ENCODE measurements around the gene EFCAB6.

The EFCAB6 gene

DNA sequence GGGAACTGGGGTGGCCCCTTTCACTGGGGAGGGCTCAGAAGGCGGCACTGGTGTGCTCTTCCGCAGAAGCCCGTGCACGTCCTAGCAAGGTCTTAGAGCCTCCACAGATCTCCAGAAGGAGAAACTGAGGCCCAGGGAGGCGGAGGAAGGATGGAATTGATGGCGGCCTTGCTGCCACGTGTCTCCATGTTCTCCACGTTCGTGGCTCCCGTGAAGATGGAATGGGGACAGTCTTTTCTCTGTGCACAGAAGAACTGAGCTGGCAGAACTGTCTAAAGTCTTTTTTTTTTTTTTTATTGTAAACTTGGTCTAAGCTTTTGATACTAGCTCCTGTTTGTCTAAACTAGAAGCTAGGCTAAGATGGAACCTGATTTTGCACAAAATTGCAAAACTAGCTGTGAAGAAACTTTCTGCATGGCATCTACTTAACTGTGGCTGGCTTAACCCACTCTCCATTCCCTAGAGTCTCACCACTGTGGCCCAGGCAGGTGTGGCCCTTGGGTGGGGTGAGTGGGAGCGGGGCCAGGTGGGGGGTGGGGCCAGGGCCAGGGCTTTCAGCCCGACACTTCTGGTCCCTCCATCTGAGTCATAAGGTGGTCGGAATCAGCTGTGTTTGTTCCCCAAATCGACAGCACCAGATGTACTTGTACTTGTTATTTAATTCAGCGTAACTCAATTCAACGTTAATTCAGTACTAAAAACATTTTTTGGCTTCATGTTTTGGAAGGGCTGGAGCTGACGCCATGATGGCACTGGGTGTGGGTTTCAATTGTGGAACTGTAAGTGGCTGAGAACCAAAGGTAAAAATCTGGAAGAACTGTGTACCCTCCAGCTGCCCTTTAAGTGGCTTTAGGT is 279.6 kb downstream of the EFCAB6 start:
- no peak for DNase-seq (ENCODE audit: insufficient read length)
- no peak for FAIRE-seq

DNA sequence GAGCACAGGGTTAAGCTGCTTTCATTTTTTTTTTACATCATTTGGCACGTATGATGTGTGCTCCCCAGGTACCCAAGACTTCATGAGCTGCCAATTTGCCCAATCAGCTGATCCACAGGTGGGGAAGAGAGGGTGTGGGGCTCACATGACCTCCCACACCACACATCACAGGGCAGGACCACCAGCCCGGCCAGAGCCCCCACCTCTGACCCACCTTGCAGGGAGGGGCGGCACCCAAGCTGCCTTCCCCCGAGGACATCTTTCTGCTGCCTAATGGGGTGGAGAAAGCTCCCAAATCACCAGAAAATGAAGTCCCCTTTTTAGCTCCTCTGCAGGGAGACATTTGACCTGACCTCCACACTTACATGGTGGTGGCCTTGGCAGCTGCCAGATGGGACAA is 280.5 kb downstream of the EFCAB6 start:
- DNase-seq (ENCODE audit: insufficient read length) (no peak), FAIRE-seq (no peak)
- no peak for TF ChIP-seq POLR2AphosphoS5 (IDR thresholded peaks at IDR 0.05; ENCODE audit: low read depth, low read length)
- TF ChIP-seq POLR2A (IDR thresholded peaks at IDR 0.05; ENCODE audit: low read depth, low read length), result no peak
- TF ChIP-seq TAF1 (IDR thresholded peaks at IDR 0.05; ENCODE audit: borderline replicate concordance, low read depth, low read length), result no peak

More for the DNA sequence above, 279.6 kb downstream of the EFCAB6 start:
- TF ChIP-seq POLR2AphosphoS5 (IDR thresholded peaks at IDR 0.05; ENCODE audit: low read depth, low read length) (no peak), POLR2A (IDR thresholded peaks at IDR 0.05; ENCODE audit: low read depth, low read length) (no peak), TAF1 (IDR thresholded peaks at IDR 0.05; ENCODE audit: borderline replicate concordance, low read depth, low read length) (no peak)

DNA sequence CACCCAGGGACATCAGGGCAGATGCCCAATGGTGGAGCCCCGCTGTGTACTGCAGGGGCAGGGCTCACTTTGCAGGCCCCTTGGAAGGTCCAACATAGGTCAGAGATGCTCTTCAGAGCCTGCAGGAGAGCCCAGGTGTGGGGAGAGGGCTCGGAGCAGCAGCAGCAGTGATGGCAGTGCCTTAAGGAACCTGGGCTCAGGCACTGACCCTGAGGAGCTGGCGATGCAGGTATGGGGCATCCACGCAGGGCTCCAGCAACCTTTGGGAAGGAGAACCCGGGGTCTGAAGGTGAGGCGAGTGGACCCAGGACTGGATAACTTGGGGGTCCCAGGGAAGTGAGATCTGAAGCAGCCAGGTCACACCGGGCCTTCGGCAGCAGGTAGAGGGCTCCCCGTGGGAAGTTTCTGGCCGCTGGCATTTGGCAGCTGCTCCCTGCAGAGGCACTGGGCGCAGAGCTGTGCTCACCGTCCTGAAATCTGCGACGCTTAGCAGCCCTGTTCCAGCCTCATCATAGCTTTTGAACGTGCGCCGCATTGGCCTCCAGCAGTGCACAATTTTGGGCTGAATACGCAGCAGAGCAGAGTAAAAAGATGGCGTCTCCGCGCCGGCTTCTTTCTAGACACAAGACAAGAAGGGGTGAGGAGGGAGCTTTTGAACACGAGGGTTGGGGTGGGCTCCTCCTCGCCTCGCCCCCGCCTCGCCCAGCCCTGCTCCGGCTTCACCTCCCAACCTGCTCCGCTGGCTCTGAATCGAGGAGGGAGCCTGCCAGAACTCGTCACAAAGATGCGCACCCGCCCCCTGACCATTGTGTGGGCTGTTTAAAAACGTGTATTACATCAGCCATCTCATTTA is 281.5 kb downstream of the EFCAB6 start:
- no peak for TF ChIP-seq POLR2AphosphoS5 (IDR thresholded peaks at IDR 0.05; ENCODE audit: low read depth, low read length)
- TF ChIP-seq POLR2A (IDR thresholded peaks at IDR 0.05; ENCODE audit: low read depth, low read length), result no peak
- TF ChIP-seq TAF1 (IDR thresholded peaks at IDR 0.05; ENCODE audit: borderline replicate concordance, low read depth, low read length), result no peak
- FAIRE-seq, result no peak
- DNase-seq (ENCODE audit: insufficient read length), result no peak

DNA sequence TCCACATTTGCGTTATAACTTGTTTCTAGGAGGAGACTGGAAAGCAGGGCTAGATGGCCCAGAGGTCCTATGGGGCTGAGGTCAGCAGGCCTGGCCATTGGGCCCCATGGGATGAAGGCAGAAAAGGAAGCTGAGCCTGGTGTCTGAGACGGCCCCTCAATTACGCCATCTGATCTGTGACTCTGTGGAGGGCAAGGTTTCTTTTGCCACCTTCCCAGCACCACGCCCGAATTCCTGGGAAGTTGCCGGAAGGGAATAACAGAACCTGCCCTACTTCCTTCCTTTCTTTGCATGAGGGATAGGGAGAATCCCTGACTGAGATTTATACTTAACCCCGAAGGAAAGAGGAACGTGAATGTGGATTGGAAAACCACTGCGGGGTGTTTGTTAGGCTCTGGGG is 282.2 kb downstream of the EFCAB6 start:
- TF ChIP-seq TAF1 (IDR thresholded peaks at IDR 0.05; ENCODE audit: borderline replicate concordance, low read depth, low read length), result no peak
- TF ChIP-seq POLR2AphosphoS5 (IDR thresholded peaks at IDR 0.05; ENCODE audit: low read depth, low read length), result no peak
- TF ChIP-seq POLR2A (IDR thresholded peaks at IDR 0.05; ENCODE audit: low read depth, low read length), result no peak
- DNase-seq (ENCODE audit: insufficient read length), result no peak
- no peak for FAIRE-seq

DNA sequence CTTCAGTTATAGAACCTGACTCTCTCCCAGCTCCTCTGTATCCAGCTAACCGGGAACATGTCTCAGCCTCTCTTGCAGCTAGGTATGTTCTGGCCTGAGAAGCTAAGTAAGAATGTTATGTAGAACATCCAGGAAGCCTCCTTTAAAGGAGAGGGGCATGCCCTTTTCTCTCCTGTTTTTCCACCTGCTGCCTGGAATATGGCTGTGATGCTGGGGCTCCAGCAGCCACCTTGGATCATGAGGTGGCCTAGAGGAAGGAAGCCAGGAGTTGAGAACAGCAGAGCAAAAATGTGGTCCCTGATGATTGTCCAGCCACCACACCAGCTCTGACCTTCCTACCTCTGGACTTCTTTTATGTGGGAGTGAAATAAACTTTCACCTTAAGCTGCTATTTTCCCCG is 282.6 kb downstream of the EFCAB6 start:
- TF ChIP-seq TAF1 (IDR thresholded peaks at IDR 0.05; ENCODE audit: borderline replicate concordance, low read depth, low read length) (no peak), POLR2AphosphoS5 (IDR thresholded peaks at IDR 0.05; ENCODE audit: low read depth, low read length) (no peak), POLR2A (IDR thresholded peaks at IDR 0.05; ENCODE audit: low read depth, low read length) (no peak)
- FAIRE-seq, result no peak
- no peak for DNase-seq (ENCODE audit: insufficient read length)

DNA sequence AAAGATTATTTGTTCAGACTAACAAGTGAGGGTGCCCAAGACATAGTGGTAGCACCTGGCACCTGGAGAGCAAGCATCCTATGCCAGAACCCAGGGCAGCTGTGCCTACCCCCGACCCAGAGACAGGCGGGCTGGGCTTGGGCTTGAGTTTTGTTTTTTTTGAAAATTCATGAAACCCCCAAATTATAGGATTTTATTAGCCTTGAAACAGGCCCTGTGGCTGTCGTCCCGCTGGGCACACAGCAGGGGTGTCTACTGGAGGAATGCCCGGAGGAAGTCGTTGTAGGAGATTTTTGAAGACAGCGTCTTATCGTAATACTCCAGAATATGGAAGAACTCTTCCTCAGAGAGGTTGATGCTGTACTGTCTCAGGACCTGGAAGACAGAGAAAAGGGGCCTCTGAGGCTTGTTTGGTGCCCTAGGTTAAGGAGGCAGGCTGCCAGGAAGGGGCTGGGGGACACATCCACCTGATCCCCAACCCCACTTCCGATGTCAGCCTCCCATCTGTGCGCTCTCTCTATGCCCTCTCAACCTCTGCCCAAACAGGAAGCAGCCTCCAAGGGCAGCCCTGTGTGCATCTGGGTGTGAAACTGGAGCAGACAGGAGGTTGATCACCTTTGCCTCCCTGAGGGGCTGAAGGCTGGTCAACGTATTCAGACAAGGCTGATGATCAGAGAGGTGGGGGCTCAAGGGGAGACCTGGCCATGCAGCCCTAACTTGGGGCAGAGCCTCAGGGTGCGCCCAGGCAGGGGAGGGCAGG is 283.3 kb downstream of the EFCAB6 start:
- TF ChIP-seq TAF1 (IDR thresholded peaks at IDR 0.05; ENCODE audit: borderline replicate concordance, low read depth, low read length) (no peak), POLR2AphosphoS5 (IDR thresholded peaks at IDR 0.05; ENCODE audit: low read depth, low read length) (no peak), POLR2A (IDR thresholded peaks at IDR 0.05; ENCODE audit: low read depth, low read length) (no peak)
- DNase-seq (ENCODE audit: insufficient read length) (no peak), FAIRE-seq (no peak)

DNA sequence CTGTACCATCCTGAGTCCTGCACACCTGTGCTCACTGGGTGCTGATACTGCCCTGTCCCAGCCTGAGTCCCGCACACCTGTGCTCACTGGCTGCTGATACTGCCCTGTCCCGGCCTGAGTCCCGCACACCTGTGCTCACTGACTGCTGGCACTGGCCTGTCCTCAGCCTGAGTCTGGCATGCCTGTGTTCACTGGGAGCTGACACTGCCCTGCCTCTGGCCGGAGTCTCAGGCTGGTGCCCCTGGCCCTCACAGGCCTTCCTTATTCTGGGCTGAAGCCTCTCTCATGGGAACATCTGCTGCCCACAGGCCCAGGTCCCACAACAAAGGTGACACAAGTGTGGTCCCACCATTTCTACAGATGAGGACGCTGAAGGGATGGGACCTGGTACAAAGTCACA is 285.2 kb downstream of the EFCAB6 start:
- TF ChIP-seq POLR2A (IDR thresholded peaks at IDR 0.05; ENCODE audit: low read depth, low read length) (no peak), POLR2AphosphoS5 (IDR thresholded peaks at IDR 0.05; ENCODE audit: low read depth, low read length) (no peak), TAF1 (IDR thresholded peaks at IDR 0.05; ENCODE audit: borderline replicate concordance, low read depth, low read length) (no peak)
- DNase-seq (ENCODE audit: insufficient read length) (no peak), FAIRE-seq (no peak)

DNA sequence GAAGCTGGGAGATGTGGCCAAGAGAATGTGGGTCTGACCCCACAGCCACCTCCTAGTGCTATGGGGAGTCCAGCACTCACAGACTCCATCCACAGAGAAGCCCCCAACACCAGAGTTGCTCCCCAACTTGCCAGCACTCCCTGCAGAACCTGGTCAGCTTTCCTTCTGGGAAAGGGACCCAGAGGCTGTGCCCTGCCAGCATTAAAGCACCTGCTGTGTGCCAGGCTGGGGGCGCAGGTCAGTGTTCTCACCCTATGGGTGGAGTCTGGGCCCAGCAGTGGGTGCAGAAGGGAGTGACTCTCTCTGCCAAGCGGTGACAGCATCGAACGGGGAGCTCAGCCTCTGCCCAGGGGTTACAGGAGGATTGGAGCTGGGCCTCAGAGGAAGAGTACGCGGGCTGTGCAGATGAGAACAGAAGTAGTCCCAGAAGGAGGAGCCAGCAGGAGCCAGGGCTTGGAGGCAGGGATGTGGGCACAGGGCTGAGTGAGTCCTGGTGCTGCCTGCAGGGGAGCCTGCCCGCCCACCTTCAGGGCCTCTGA is 285.9 kb downstream of the EFCAB6 start:
- no peak for FAIRE-seq
- TF ChIP-seq POLR2AphosphoS5 (IDR thresholded peaks at IDR 0.05; ENCODE audit: low read depth, low read length) (no peak), TAF1 (IDR thresholded peaks at IDR 0.05; ENCODE audit: borderline replicate concordance, low read depth, low read length) (no peak), POLR2A (IDR thresholded peaks at IDR 0.05; ENCODE audit: low read depth, low read length) (no peak)
- no peak for DNase-seq (ENCODE audit: insufficient read length)

DNA sequence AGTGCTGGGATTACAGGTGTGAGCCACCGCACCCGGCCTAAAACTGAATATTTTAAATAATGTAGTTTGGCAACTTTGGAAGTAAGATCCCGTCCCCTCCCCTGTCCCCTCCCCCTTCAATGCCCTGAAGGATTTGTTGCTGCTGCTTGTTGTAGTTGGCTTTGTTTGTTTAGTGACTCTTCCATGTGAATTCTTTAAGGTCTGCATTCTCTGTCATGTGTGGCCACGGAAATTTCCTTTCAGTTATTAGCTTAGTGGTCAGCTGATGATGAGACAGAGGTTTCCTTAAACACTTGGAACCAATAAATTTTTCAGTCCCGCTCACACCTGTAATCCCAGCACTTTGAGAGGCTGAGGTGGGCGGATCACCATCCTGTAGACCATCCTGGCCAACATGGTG is 290.4 kb downstream of the EFCAB6 start:
- TF ChIP-seq POLR2AphosphoS5 (IDR thresholded peaks at IDR 0.05; ENCODE audit: low read depth, low read length) (no peak), TAF1 (IDR thresholded peaks at IDR 0.05; ENCODE audit: borderline replicate concordance, low read depth, low read length) (no peak), POLR2A (IDR thresholded peaks at IDR 0.05; ENCODE audit: low read depth, low read length) (no peak)
- FAIRE-seq, result no peak
- no peak for DNase-seq (ENCODE audit: insufficient read length)

DNA sequence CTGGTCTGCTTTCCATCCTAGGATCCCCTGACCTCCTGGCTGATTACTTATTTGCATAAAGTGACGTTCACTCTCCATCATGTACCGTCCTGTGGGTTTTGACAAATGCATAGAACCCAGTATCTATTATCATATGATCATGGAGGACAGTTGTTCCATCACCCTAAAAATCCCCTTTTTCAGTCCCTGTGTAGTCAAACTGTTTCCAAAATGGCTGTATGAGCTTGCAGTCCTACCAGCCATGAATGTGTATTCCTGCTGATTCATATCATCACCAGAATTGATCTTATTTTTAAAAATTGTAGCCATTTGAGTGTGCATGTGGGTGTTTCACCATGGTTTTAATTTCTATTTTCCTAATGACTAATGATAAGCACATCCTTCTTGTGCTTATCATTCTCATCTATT is 291.5 kb downstream of the EFCAB6 start:
- TF ChIP-seq POLR2AphosphoS5 (IDR thresholded peaks at IDR 0.05; ENCODE audit: low read depth, low read length), result no peak
- no peak for TF ChIP-seq TAF1 (IDR thresholded peaks at IDR 0.05; ENCODE audit: borderline replicate concordance, low read depth, low read length)
- no peak for TF ChIP-seq POLR2A (IDR thresholded peaks at IDR 0.05; ENCODE audit: low read depth, low read length)
- no peak for FAIRE-seq
- DNase-seq (ENCODE audit: insufficient read length), result no peak
